OCI-LY3 (cell line): Measurements from ENCODE around the gene TMEM191C.
"Not testable (repeated sequence)": the region's sequence is repeated elsewhere in the genome, so short reads cannot be mapped to it uniquely, and the experiment has no call there.

Experiments used
- CTCF ChIP-seq: fragments of 200-600, 300-600 bp; sonication (generic); IDR thresholded peaks from 2 replicates; pipeline ENCODE4 v1.5.1; 2014; ENCODE audit warnings: antibody characterized with exemption, low read length, low read depth
- EZH2phosphoT487 ChIP-seq: fragments of 200-600 bp; shearing (Covaris generic); IDR thresholded peaks from 2 replicates; pipeline ENCODE4 v1.6.1; 2018; ENCODE audit warnings: antibody characterized with exemption, mixed run types, low read depth

- TF ChIP-seq CTCF, EZH2phosphoT487: not testable (repeated sequence)
These were observed 5.8 kb downstream of the TMEM191C start for GRCh38 chr22:21472984-21473383.
